IMR-90 (cell line): ENCODE data around the gene ZNF445. TPM values are rescaled to one million over a fixed set of nuclear protein-coding genes. Genes with fewer than 3 reads are reported as not detected.

Source experiments
- ATAC-seq: fragments of 200-7000 bp; cut with Tn5 transposase; 2 replicates; pipeline ENCODE4 v1.9.1; 2020; ENCODE audit warnings: low read depth, mild to moderate bottlenecking, moderate library complexity
- BruUV-seq: library from RNA; stranded (reverse); fragments of 400-500 nt; replicated peaks from 2 replicates; lab custom pipeline; 2021; lab: Mats Ljungman, UMichigan
- CTCF ChIA-PET: fragments of 300-600 bp; formaldehyde crosslinking; extraction: SDS; loops from one replicate; lab custom pipeline; 2021; ENCODE audit warnings: antibody characterized with exemption; lab: Yijun Ruan, JAX
- POLR2A ChIA-PET: fragments of 300-600 bp; sonication (Branson Sonifier 250); formaldehyde crosslinking; loops from one replicate; lab custom pipeline; 2022; ENCODE audit warnings: antibody characterized with exemption; ENCODE audit not compliant: unreplicated experiment; lab: Charles Lee
- DNase-seq: peaks from one replicate; pipeline ENCODE4 v3.0.0; 2013
- H2AFZ ChIP-seq: replicated peaks from 2 replicates; pipeline ENCODE3; 2013; ENCODE audit warnings: low read length, mild to moderate bottlenecking; ENCODE audit not compliant: poor library complexity
- H2AK5ac ChIP-seq: 2 replicates; pipeline ENCODE4 v1.6.1; 2013; ENCODE audit warnings: low read depth, low read length, inconsistent platforms
- H2AK9ac ChIP-seq: replicated peaks from 2 replicates; pipeline ENCODE3; 2013; ENCODE audit warnings: mild to moderate bottlenecking, low read depth, low read length, moderate library complexity; ENCODE audit not compliant: poor library complexity
- H2BK120ac ChIP-seq: 2 replicates; pipeline ENCODE4 v1.6.1; 2013; ENCODE audit warnings: low read depth, low read length, inconsistent platforms
- H2BK15ac ChIP-seq: 3 replicates; pipeline ENCODE4 v1.6.1; 2013; ENCODE audit warnings: low read depth, low read length, inconsistent platforms
- H2BK20ac ChIP-seq: 2 replicates; pipeline ENCODE4 v1.6.1; 2013; ENCODE audit warnings: low read depth, mild to moderate bottlenecking, inconsistent platforms, low read length, moderate library complexity
- H2BK5ac ChIP-seq: 2 replicates; pipeline ENCODE4 v1.6.1; 2013; ENCODE audit warnings: mild to moderate bottlenecking, low read depth, low read length, inconsistent platforms; ENCODE audit not compliant: poor library complexity, severe bottlenecking
- H3K14ac ChIP-seq: replicated peaks from 2 replicates; pipeline ENCODE4 v1.6.1; 2013; ENCODE audit warnings: low read depth, low read length, inconsistent platforms
- H3K18ac ChIP-seq: 2 replicates; pipeline ENCODE4 v1.6.1; 2013; ENCODE audit warnings: low read depth, low read length, control low read depth
- H3K23ac ChIP-seq: 2 replicates; pipeline ENCODE4 v1.6.1; 2013; ENCODE audit warnings: low read depth, low read length, inconsistent platforms
- H3K27ac ChIP-seq: 2 replicates; pipeline ENCODE4 v1.5.1; 2013; ENCODE audit warnings: mild to moderate bottlenecking, control low read depth, low read length; ENCODE audit not compliant: insufficient read depth
- H3K27me3 ChIP-seq: 2 replicates; pipeline ENCODE4 v1.6.1; 2013; ENCODE audit warnings: low read length; ENCODE audit not compliant: control insufficient read depth, insufficient read depth
- H3K36me3 ChIP-seq: 2 replicates; pipeline ENCODE4 v1.6.1; 2013; ENCODE audit warnings: low read length, mixed read lengths; ENCODE audit not compliant: control insufficient read depth, insufficient read depth
- H3K4ac ChIP-seq: 2 replicates; pipeline ENCODE4 v1.6.1; 2013; ENCODE audit warnings: low read depth, low read length, inconsistent platforms
- H3K4me1 ChIP-seq: 2 replicates; pipeline ENCODE4 v1.6.1; 2013; ENCODE audit warnings: low read length, mixed read lengths; ENCODE audit not compliant: control insufficient read depth, insufficient read depth
- H3K4me2 ChIP-seq: 2 replicates; pipeline ENCODE4 v1.6.1; 2013; ENCODE audit warnings: low read depth, mild to moderate bottlenecking, control low read depth, low read length, moderate library complexity
- H3K4me3 ChIP-seq: 2 replicates; pipeline ENCODE4 v1.5.1; 2013; ENCODE audit warnings: low read depth, mild to moderate bottlenecking, control low read depth, low read length, moderate library complexity; ENCODE audit not compliant: insufficient read depth
- H3K56ac ChIP-seq: 2 replicates; pipeline ENCODE4 v1.6.1; 2013; ENCODE audit warnings: low read length, inconsistent platforms; ENCODE audit not compliant: insufficient read depth; ENCODE audit errors: extremely low read depth
- H3K79me1 ChIP-seq, 2 experiments: 2 replicates each; pipeline ENCODE4 v1.6.1; 2013; ENCODE audit warnings: low read length in 2 of 2, inconsistent platforms in 1 of 2, low read depth in 1 of 2
- H3K9ac ChIP-seq: 2 replicates; pipeline ENCODE4 v1.6.1; 2013; ENCODE audit warnings: low read depth, low read length, control low read depth
- H3K9me1 ChIP-seq: 2 replicates; pipeline ENCODE4 v1.6.1; 2013; ENCODE audit warnings: low read length, inconsistent platforms; ENCODE audit not compliant: insufficient read depth
- H3K9me3 ChIP-seq: 2 replicates; pipeline ENCODE4 v1.6.1; 2013; ENCODE audit warnings: low read length; ENCODE audit not compliant: control insufficient read depth, insufficient read depth
- H4K20me1 ChIP-seq: 2 replicates; pipeline ENCODE4 v1.6.1; 2013; ENCODE audit warnings: low read length, inconsistent platforms; ENCODE audit not compliant: insufficient read depth
- H4K5ac ChIP-seq: 2 replicates; pipeline ENCODE4 v1.6.1; 2013; ENCODE audit warnings: mild to moderate bottlenecking, low read depth, low read length, control low read depth
- H4K8ac ChIP-seq, 2 experiments: 2 replicates each; pipeline ENCODE4 v1.6.1; 2013; ENCODE audit warnings: low read depth in 2 of 2, low read length in 2 of 2, control low read depth in 1 of 2, inconsistent platforms in 1 of 2
- H4K91ac ChIP-seq: 2 replicates; pipeline ENCODE4 v1.6.1; 2013; ENCODE audit warnings: low read depth, low read length, inconsistent platforms; ENCODE audit not compliant: insufficient read depth
- MAZ ChIP-seq: IDR thresholded peaks from 2 replicates; pipeline ENCODE4 v1.6.1; 2012; ENCODE audit warnings: low read depth, mild to moderate bottlenecking, low read length, improper control_type of control experiment, moderate library complexity, borderline replicate concordance
- MXI1 ChIP-seq: IDR thresholded peaks from 2 replicates; pipeline ENCODE4 v1.6.1; 2012; ENCODE audit warnings: low read depth, mild to moderate bottlenecking, low read length, moderate library complexity, borderline replicate concordance
- RAD21 ChIP-seq: IDR thresholded peaks from 2 replicates; pipeline ENCODE4 v1.6.1; 2012; ENCODE audit warnings: low read length, improper control_type of control experiment
- WGBS, 2 experiments: methylation state at CpG; one replicate each; pipeline versions ENCODE4 v1.1.5 to v1.1.7; 2013; ENCODE audit warnings: missing lambda C conversion rate in 2 of 2; ENCODE audit not compliant: insufficient read length in 1 of 2; ENCODE audit errors: extremely low coverage in 2 of 2; 5-methylcytosine and 5-hydroxymethylcytosine counted together
- dilution Hi-C: fragments of 300-500 bp; cut with HindIII; formaldehyde crosslinking; loops from one replicate; pipeline ENCODE4 v1.14.3; 2018; ENCODE audit warnings: low sequenced_read_pairs; ENCODE audit not compliant: unreplicated experiment
- in situ Hi-C: fragments of 300-500 bp; cut with MboI; formaldehyde crosslinking; loops from 3 replicates; pipeline ENCODE4 v1.14.3; 2019; ENCODE audit warnings: low sequenced_read_pairs, inconsistent platforms, mixed read lengths
- intact Hi-C: fragments of 100-400 bp; cut with micrococcal nuclease; formaldehyde crosslinking; loops from 2 replicates; pipeline ENCODE4 v1.10.0; 2022
- polyA plus RNA-seq, 3 experiments: library from polyadenylated mRNA; depleted of rRNA; stranded (reverse); fragments of >200 nt; gene quantifications; 2 replicates each; pipeline ENCODE4 v1.2.3, GENCODE V29; 2012; ENCODE audit warnings: low replicate concordance in 1 of 3
- total RNA-seq: library from RNA; depleted of rRNA; stranded (reverse); fragments of >200 nt; gene quantifications from 2 replicates; pipeline ENCODE4 v1.2.3, GENCODE V29; 2012

ZNF445 gene
- total and polyA plus RNA-seq, 2 of the 4 experiments (the other 2 are of a cell fraction), result 3.3 to 6.3 TPM

GRCh38 chr3:44511238-44511566, 33.7 kb upstream of the ZNF445 start:
- peak overlapping the region; percentile 93 for H4K5ac ChIP-seq
- in situ Hi-C loops (no loop called here), dilution Hi-C loops (no loop called here), intact Hi-C loops (loop anchor here (5.0 kb wide), 1 partner anchor 174 kb away; the partner anchor contains the start of gene TCAIM)
- H2AK5ac ChIP-seq, result no peak overlapping the region
- H3K9me3 ChIP-seq, result no peaks in the 10 kb centered on the region
- H2AFZ ChIP-seq, result peak overlapping the region; percentile 95
- DNase-seq (no peak), ATAC-seq (0 out of 2 replicates have a peak, but pooled peaks have one; percentile 3)
- 0 out of 2 replicates have a peak overlapping the region, but pooled peaks have one; percentile 5 for H3K18ac ChIP-seq
- peak overlapping the region; percentile 90 for H3K27ac ChIP-seq
- WGBS, 2 experiments, result no CpG with 5 or more reads among the region's 4 CpGs
- peak overlapping the region; percentile 74 for H2BK5ac ChIP-seq
- H3K9ac ChIP-seq, result peak overlapping the region; percentile 97
- POLR2A ChIA-PET, result no interaction called here
- H3K36me3 ChIP-seq, result peaks cover 2% of the 10 kb centered on the region; the same call in 1 of the 2 replicates
- no peak overlapping the region for H2BK20ac ChIP-seq
- H3K79me1 ChIP-seq, result peaks cover 17 to 32% of the 10 kb centered on the region in 2 experiments
- TF ChIP-seq RAD21 (no peak), MXI1 (no peak), MAZ (no peak)
- H2AK9ac ChIP-seq, result peak overlapping the region; percentile 6
- no TSS peak for BruUV-seq
- no peak overlapping the region for H2BK120ac ChIP-seq
- 0 out of 2 replicates have a peak overlapping the region, but pooled peaks have one; percentile 10 for H3K56ac ChIP-seq
- peak overlapping the region; percentile 87 for H3K14ac ChIP-seq
- peaks cover 8% of the 10 kb centered on the region; the same call in 1 of the 2 replicates for H3K9me1 ChIP-seq
- peak overlapping the region; percentile 42 for H3K4ac ChIP-seq
- H3K27me3 ChIP-seq, result peaks cover 2% of the 10 kb centered on the region; the same call in 1 of the 2 replicates
- CTCF ChIA-PET, result interaction anchor here (1.1 kb wide), 1 partner anchor 85 kb away, joined by 3 read pairs; no protein-coding TSS in a partner anchor
- no peak overlapping the region for H2BK15ac ChIP-seq
- no peak overlapping the region for H4K91ac ChIP-seq
- H3K23ac ChIP-seq, result peak overlapping the region; percentile 86
- peak overlapping the region; percentile 91 for H3K4me2 ChIP-seq
- H3K4me1 ChIP-seq, result peaks cover 6% of the 10 kb centered on the region
- H4K20me1 ChIP-seq, result no peaks in the 10 kb centered on the region; the same call in 1 of the 2 replicates
- H3K4me3 ChIP-seq, result peak overlapping the region; percentile 94
- peak overlapping the region; percentile 95 to 98 for H4K8ac ChIP-seq
